SK-N-SH (cell line): ENCODE results near the gene C8A.

Source experiments
- PBX3 ChIP-seq: IDR thresholded peaks from 2 replicates; pipeline ENCODE4; 2012
- RAD21 ChIP-seq: IDR thresholded peaks from 2 replicates; pipeline ENCODE4 v1.6.1; 2012; ENCODE audit warnings: mild to moderate bottlenecking, low read length
- SIN3A ChIP-seq: IDR thresholded peaks from 2 replicates; pipeline ENCODE4 v1.6.1; 2012; ENCODE audit warnings: low read depth, mild to moderate bottlenecking, low read length, moderate library complexity, borderline replicate concordance
- TEAD4 ChIP-seq: IDR thresholded peaks from 2 replicates; pipeline ENCODE4 v1.4.0; 2012; ENCODE audit warnings: mild to moderate bottlenecking, borderline replicate concordance; ENCODE audit not compliant: insufficient read depth
- YY1 ChIP-seq: IDR thresholded peaks from 2 replicates; pipeline ENCODE4 v1.4.0; 2012; ENCODE audit warnings: low read depth, mild to moderate bottlenecking

- TF ChIP-seq RAD21 (no peak), YY1 (no peak), SIN3A (no peak), PBX3 (no peak), TEAD4 (no peak)
Observed at GRCh38 chr1:56872597-56872996, 18.0 kb downstream of the C8A start.
